ENCODE measurements around the gene MREG.

MREG gene, protein sequence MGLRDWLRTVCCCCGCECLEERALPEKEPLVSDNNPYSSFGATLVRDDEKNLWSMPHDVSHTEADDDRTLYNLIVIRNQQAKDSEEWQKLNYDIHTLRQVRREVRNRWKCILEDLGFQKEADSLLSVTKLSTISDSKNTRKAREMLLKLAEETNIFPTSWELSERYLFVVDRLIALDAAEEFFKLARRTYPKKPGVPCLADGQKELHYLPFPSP

DNA sequence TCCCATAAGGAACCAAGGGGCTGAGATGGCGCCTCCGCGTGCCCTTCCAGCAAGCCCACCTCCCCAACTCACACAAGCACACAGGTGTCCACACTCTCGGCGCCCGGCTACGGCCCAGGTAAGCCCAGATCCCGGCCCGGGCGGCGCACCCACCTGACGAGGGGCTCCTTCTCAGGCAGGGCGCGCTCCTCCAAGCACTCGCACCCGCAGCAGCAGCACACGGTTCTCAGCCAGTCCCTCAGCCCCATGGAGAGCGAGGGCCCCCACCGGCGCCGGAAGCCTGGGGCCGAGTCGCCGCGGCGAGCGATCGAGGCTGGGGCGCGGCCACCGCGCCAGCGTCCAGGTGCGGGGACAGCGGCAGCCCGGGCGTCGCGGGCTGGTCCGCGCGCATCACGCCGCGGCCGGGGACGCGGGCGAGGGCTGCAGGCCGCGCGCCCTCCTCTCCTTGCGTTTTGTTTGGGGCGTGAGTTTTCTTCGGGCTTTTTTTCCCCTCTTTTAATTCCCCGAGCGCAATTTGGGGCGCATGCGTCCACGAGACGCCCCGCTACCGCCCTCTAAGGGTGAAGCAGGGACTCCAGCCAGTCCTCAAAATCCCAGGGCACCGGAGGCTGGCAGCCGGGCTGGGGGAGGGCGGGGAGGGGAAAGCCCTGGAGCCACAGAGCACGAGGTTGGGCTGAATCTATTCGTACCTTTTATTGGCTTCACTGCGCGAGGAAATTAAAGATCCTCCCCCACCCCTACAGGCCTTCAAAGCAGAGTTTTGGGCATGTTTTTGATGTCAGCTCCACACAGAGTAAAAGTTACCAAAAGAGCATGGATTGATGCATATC is at the start of gene MREG:
TSS of gene MREG (minus strand) at position 472 of the 830 bp plus-strand sequence. CDS start at position 248, 224 bp downstream.
- peak; percentile 87 for DNase-seq

DNA sequence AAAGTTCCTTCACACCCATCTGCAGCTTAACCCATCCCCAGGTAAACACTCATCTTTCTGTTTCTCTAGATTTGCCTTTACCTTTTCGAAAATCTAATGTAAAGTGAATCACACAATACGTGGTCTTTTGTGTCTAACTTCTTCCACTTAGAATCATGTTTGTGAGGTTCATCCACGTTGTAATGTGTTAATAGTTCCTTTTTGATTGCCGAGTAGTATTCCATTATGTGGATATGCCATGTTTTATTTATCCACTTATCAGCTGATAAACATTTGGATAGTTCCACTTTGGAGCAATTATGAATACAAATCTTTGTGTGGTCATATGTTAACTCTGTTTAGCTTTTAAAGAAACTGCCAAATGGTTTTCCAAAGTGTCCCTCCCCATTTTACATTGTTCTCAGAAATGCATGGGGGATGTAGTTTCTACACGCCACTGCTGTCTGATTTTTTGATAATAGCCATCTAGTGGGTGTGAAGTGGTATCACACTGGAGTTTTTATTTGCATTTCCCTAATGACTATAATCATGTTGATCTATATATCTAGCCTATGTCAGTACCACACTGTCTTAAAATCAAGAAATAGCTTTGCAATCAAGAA is 46.0 kb upstream of the MREG start:
- DNase-seq, result no peak

DNA sequence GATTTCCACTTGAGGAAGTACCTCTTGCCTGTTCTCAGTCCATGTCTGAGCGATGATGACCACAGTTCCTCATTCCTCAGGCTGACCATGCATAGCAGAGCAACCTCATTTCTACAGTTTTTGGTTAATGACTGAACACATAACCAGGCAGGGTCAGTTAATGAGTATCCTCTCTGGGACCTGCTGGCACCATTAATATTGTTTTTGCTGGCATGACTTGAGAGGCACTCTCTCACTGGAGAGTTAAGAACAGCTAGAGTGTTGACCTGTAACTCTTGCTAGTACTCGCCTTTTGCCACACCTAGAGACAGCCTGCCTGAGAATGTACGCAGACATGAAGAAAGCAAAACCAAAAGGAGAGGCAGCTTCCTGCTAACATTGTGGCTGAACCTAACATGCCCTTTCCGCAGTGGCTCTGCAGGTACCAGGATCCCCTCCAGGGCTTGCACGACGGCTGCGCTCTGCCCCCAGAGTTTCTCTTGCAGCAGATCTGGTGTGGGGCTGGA is 44.4 kb upstream of the MREG start:
- DNase-seq, result no peak

DNA sequence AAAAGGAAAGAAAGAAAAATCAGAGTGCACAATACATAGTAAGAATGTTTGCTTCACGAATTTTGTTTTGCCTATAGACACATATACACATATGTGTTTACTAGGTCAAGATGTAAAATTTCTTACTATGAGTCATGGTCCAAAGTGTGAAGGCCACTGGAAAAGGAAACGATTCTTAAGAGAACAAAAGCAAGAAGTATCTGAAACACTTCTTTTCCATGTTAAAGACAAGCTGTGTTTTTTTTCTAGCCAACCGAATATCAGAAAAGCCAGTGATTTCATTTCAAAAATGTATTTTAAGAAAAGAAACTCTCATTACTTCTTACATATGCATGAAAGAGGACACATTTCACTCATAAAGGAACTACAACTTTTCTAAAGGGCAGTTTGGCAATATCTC is 43.4 kb upstream of the MREG start:
- no peak for DNase-seq

DNA sequence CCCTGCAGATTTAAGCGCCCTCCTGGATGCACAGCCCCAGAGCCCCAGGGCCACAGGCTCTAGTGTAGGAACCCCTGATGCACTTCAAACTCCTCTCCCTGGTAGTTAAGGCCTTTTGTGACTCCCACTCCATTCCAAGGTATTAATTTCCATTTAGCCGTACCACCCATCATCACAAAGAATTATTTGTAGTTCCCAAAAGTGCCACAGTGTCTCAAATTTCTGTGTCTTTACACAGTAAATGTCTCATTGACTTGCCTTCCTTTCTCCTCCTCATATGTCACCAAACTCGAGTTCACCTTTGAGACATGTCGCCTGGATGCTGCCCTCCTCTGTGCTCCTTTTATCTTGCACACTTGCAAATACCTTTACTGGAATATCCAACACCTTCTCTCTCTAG is 42.3 kb upstream of the MREG start:
- no peak for DNase-seq

DNA sequence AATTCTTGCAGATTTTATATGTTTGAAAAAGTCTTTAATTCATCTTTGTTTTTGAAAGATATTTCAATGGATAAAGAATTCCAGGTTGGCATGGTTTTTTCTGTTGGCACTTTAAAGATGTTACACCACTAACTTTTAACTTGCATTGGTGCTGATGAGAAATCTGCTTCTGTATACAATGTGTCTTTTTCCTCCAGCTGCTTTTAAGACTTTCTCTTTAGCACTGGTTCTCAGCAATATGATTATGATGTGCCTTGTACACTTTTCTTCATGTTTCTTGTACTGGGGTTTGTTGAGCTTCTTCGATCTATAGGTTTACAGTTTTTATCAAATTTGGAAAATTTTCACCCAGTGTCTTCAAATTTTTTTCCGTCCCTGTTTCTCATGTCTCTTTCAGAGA is 39.1 kb upstream of the MREG start:
- no peak for DNase-seq

DNA sequence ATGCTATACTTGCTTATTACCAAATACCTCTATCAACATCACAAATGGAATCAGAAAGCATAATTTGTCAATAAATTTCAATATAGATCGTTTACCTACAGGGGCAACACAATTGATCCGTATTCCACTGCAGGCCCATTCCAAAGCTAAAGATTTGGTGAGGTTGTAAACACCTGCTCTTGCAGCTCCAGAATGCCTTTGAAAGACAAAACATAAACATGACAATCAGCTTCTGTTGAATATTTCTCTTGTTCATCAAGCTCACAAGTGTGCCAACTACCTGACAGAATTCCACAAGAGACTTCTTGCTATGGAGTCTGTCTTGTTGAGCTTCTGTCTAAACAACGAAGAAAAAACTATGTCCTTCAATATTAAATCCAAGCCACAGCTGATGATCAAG is 38.0 kb upstream of the MREG start:
- no peak for DNase-seq

DNA sequence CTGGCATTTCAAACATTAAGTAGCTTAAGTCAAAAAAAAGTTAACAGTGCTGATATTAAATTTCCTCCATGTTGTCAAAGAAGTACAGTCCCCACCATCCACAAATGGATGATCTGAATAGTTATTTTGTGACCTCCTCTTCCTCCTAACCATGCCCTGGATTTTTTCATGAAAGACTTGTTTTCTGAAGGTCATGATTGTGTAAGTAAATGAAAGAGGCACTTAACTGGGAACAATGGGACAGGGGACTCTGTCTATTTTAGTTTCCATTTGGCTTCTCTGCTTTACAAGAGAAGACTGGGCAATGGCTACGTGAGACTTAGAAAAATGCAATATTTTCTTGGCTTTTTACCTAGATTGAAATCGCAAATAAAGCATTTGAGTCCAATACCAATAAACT is 36.1 kb upstream of the MREG start:
- no peak for DNase-seq

DNA sequence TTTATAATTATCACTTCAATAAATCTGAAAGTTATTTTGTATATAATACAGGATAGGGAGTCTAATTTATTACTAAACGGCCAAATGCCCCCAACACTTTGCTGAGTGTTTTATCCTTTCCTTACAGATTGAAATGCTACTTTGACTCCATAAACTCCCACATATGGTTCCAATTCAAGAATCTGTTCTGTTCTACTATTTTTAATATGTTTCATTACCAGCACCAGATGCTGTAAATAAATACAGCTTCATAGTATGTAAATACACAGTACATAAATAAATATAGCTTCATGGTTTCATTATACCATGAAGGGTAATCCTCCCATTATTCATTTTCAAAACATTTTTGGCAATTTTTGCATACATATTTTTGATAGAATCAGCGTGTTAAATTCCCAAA is 34.0 kb upstream of the MREG start:
- no peak for DNase-seq

DNA sequence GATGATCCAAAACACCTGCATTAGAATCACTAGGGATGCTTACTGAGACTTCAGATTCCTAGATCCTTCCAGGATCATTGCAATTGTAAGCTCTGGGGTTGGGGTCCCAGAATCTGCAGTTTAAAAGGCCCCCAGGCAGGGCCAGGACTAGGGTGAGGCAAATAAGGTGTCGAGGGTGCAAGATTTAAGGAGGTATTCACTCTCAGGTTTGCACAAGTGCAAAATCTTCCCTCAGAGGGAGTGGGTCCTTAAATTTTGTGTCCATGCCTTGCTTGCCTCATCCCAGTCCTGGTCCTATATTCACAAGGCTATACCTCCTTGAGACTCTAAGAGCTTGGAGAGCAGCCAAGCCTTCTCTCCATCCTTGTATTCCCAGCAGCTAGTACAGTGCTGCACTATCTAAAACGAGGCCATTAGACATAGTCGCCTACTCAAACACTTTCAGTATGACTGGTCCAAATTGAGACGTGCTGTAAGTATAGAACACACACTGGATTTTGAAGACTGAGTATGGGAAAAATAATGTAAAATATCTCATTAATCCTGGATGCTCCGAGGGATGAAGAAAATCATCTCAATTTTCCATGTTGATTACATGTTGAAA is 31.6 kb upstream of the MREG start:
- DNase-seq, result no peak

DNA sequence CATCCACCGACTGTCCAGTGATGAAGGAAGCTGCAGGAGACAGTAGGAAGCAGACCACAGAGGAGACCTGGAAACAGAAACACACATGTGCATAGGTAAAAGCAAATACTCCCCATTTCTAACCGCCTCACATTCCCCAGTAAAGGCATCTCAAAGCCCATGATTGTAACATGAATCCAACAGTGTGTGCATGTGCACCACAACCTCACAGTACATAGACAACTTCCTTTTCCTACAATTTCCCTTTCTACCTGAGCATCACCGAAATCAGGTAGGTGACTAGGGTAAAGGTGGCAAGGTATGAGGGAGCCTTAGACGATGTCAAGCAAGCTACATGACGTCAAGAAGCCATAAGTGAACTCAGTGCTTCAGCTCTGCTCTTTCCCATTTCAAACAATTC is 30.6 kb upstream of the MREG start:
- DNase-seq, result no peak

DNA sequence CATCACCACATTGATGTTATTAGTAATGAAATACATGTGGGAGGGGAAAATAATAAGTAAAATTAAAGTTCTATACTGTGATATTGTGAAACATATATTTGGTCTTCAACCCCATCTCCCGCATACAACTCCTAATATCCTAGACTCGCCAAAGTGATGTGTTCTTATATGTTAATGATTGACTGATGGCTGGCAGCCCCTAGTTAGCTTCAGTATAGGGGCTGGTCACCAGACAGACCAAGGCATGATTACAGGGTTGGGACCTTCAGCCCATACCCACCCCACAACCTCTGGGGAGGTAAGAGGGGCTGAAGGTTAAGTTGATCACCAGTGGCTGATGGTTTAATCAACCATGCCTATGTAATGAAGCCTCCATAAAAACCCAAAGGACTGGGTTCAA is 28.1 kb upstream of the MREG start:
- DNase-seq, result no peak

DNA sequence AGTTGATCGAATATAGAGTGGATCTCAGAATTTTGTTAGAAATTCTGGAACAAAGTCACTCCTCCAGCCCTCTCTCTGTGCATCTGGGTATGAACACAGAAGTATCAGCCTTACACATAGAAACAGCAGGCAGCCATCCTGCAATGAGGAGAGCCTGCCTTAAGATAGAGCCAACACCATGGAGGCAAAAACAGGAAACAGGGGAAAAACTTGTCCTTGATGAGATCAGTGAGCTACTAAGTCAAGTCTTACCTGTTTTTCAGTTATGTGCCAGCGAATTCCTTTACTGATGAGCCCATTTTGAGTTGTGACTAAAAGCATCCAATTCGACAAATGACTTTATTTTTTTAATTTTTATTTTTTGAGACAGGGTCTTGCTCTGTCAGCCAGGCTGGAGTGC is 26.6 kb upstream of the MREG start:
- DNase-seq, result no peak

DNA sequence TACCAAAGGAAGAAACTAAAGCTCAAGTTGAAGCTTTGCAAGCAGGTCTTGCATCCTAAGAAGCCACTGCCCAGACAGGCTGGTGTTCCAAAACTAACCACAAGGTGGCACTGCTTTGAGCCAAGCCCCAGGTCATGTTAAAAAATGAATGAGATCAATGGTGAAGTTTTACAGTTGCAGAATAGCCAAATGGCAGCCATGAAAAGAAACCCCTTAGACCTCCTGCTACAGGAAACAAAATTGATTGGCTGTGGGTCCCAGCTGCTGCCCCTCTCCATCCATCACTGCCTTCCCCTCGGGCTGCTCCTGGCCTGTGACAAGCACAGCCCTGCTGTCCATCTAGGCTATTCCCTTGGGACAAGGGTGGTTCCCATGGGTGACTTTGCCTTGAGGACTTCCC is 20.7 kb upstream of the MREG start:
- DNase-seq, result peak; percentile 31

DNA sequence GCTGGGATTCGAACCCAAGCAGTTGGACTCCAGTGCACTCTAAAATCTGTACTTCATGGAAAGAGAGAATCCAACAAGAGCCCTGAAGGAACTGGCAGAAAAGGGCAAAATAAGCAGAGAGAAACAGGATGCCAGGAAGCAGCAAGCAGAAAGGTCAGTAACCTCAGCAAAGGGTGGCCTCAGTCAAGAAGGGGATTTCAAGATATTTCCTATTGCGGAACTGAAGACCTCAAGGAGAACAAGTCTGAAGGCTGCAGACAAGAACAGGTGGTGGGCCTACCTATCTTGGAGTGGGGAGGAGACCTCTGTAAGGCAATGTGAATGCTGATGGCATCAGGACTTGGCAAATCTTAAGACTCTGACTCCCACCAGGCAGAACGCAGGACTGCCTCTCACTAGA is 20.1 kb upstream of the MREG start:
- no peak for DNase-seq

DNA sequence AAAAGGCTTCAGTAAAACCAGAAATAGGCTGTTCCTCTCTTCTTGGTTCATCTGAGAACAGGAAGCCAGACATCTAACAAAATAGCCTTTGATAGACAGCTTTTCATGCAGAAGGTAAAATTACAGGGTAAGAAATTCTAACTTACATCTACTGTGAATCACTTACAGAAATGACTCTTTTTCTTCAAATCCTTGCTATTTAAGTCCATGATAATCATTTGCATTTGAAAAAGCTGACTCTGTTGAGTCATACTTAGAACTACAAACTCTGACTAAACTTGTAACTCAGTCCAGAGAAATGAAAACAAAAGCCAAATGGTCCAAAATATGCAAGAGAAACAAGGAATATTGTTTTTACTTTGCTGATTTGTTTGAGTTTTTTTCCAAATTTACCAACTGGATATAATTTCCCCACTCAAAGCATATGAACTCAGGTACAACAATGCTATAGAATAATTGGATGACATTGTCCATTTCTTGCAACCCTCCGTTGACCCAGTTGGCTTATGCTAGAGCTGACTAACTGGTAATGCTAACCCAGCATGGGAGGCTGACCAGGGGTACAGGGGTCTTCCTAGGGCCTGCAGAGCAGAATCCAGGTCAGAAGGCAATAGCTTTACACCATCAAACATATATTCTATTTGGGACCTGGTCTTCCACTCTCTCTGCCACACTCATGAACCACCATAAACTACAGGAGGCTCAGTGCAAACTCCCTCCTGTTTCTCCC is 18.8 kb upstream of the MREG start:
- DNase-seq, result no peak

DNA sequence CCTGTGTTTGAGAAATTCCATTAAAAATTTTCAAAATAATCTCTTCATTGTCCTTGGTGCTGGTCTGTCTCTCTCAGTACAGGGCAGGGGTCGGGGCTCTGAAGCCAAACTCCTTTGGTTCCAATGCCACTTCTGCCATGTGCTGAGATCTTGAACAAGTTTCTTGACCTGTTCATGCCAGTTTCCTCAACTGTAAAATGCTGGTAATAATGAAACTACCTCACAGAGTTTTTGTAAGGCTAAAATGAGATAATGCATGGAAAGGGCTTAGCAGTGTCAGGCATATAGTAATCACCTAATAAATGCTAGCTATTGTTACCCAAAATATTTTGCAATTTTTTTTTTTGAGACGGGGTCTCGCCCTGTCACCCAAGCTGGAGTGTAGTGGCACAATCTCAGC is 16.9 kb upstream of the MREG start:
- DNase-seq, result no peak

DNA sequence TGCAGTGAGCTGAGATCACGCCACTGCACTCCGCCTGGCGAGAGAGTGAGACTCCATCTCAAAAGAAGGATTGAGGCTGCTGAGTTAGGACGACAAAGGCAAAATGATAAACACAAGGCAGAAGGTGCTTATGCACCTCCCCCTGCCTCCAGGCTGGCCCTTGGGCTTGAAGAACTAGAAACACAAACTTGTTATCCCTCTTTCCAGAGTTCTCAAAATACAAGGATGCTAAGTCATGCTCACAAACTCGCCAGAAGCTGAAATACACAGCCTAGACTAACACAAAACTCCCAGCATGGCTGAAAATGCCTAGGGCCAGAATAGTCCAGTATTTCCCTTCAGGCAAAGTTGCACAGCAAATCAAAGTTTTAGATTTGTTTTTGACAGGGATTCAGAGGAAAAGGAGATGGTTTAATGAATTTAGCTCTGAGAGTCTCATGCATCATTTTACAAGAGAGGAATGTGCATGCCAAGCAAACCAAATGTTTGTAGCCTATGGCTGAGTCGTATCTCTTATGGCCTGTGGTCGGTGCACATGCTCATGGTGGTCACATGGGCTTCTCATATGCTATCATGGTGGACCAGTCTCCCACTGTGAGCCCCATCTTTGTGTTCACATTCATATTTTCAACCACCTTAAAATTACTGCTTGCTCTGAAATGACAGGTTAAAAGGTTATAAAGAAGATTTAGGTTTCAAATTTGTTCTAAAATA is 16.2 kb upstream of the MREG start:
- DNase-seq, result no peak

DNA sequence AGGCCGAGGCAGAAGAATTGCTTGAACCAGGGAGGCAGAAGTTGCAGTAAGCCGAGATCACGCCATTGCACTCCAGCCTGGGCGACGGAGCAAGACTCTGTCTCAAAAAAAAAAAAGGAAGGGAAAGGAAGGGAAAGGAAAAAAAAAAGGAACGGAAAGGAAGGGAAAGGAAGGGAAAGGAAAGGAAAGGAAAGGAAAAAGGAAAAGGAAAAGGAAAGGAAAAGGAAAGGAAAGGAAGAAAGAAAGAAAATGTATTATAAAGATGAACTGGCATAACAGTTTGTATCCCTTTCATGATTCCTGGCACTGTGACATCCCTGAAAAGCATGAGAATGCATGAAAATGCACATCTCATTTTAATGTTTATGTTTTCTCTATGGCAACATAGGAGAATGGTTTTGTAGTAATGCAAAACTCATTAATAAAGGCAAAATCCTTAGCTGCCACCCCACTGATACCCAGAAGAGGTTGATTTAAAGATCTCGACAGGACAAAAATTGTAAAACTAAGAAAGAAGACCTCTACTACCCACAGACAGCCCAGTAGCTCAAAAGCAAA is 11.5 kb upstream of the MREG start:
- no peak for DNase-seq

DNA sequence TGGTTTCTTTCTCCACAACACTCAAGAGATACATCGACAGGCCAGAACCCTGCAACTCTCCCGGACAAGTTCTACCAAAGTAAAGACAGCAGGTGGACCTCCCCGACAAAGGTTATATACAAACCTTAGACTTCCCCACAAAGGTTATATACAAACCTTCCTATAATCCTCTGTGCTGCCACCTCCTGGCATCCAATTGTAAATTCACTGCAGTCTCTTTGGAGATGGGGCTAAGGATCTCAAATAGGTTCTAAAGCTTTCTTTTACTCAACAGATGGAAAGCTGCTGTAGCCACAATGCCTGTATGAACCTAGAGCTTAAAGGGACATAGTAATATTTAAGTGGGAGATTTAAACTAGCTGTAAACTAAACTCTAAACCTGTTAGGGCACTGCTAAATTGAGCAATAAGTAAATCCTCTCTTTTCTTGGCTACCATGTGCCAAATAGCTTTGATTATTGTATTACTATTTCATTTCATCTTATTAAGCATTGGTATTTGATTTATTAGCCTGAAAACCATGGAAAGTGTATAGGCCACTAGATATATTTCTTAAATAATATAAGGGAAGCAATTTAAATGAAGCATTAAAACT is 9.8 kb upstream of the MREG start:
- DNase-seq, result peak; percentile 29

DNA sequence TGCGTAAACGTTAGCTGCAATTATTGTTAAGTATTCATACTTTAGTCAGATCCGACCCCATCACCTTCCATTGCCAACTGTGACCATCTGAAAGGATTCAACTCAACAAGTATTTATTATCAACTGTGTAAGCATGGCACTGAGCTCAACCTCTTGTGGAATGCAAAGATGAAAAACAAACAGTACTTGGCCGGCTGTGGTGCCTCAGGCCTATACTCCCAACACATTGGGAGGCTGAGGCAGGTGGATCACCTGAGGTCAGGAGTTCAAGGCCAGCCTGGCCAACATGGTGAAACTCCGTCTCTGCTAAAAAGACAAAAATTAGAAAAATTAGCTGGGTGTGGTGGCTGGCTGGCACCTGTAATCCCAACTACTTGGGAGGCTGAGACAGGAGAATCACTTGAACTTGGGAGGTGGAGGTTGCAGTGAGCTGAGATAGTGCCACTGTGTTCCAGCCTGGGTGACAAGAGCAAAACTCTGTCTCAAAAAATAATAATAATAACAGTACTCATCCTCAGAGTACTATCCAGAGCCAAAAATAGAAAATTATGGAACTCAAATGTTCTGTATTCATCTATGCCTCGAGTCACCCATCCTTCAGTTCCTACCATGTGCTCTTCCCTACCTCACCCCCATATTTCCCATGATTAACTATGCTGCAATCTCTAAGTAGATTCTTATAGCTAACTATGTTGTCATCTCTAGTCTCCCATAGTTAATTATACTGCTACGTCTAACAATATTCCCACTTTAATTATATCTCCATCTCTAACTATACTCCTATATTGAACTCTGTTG is 8.6 kb upstream of the MREG start:
- DNase-seq, result no peak
